Limb (tissue), 2 donors: ENCODE data around the gene KCNQ4.

Source experiments
- DNase-seq, 2 donors: peaks; one replicate each; pipeline ENCODE4 v3.0.0-alpha.2; 2016; ENCODE audit errors: extremely low spot score in 2 of 2

The KCNQ4 gene

GRCh38 chr1:40838980-40839942 is 55.7 kb downstream of the KCNQ4 start:
- DNase-seq: no peak

DNA sequence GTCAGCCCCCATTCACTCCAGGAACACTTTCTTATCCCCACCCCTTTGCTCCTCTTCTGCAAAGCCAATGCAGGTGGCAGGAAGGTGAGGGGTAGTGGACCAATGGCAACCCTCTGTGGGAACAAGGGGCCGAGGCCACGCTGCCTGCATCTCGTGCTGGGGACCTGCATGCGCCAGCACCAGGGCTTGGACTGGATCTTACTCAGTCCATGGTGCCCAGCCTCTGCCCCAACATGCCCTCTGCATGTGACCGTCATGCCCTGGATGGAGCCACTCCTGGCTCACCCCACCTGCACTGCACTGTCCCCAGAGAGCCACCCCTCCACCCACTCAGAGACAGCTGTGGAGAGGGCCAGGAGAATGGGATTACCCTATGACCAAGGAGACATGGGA is 56.4 kb downstream of the KCNQ4 start:
- DNase-seq: no peak

- DNase-seq: no peak
These were observed 57.1 kb downstream of the KCNQ4 start for GRCh38 chr1:40840526-40841323.

- DNase-seq: no peak
These were observed 58.0 kb downstream of the KCNQ4 start for GRCh38 chr1:40841602-40842001.

GRCh38 chr1:40842207-40842606 is 58.6 kb downstream of the KCNQ4 start:
- DNase-seq: no peak

DNA sequence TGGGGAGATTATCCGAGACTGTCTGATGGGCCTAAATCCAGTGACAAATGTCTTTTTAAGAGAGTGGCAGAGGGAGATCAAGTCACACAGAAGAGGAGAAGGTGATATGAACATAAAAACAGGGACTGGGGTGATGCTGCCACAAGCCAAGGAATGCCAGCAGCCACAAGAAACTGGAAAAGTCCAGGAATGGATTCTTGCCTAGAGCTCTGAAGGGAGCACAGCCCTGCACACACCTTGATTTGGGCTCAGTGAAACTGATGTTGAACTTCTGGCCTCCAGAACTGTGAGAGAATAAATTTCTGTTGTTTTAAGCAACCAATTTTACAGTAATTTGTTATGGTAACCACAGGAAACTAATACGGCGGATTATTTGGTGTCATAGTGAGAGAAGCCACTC is 59.1 kb downstream of the KCNQ4 start:
- no peak for DNase-seq

- DNase-seq: peak in 1 of 2 donors; percentile 27
These were observed 60.5 kb downstream of the KCNQ4 start for GRCh38 chr1:40844079-40844478.

DNA sequence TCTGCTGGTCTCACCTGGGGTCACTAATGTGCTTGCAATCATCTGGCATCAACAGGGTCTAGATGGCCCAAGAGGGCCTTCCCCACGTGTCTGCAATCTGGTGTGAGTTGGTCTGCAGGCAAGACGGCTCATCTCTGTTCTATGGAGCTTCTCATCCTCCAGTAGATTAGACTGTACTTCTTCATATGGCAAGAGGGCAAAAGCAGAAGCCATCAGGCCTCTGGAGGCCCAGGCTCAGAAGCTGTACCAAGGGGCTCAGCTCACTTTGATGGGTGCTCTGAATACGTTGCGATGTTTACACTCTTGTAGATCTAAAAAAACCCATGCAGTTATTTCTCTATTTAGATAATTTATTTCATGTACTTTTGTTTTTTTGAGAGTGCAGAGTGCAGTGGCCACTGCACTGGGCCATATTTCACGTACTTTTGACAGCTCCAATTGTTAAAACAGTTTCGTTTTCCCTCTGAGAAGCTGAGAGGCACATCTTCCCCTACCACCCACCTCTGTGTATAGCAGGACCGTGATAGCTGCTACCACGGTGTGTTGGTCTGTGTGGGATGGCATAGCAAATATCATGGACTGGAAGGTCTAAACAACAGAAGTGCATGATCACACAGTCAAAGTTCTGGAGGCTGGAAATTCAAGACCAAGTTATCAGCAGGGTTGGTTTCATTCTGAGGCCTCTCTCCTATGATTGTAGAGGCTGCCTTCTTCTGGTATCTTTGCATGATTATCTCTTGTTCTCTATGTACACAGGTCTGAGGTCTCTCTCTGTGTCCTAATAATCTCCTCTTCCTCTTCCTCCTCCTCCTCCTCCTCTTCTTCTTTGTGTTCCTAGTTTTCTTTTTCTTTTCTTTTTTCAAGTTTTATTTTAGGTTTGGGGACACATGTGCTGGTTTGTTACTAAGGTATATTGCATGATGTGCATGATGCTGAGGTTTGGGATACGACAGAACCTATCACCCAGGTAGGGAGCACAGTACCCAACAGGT is 61.6 kb downstream of the KCNQ4 start:
- DNase-seq: no peak

GRCh38 chr1:40845895-40846294 is 62.3 kb downstream of the KCNQ4 start:
- DNase-seq: no peak

GRCh38 chr1:40847023-40847745 is 63.6 kb downstream of the KCNQ4 start:
- DNase-seq: no peak

GRCh38 chr1:40848530-40849189 is 65.1 kb downstream of the KCNQ4 start:
- peak; percentile 29 to 57 for DNase-seq

DNA sequence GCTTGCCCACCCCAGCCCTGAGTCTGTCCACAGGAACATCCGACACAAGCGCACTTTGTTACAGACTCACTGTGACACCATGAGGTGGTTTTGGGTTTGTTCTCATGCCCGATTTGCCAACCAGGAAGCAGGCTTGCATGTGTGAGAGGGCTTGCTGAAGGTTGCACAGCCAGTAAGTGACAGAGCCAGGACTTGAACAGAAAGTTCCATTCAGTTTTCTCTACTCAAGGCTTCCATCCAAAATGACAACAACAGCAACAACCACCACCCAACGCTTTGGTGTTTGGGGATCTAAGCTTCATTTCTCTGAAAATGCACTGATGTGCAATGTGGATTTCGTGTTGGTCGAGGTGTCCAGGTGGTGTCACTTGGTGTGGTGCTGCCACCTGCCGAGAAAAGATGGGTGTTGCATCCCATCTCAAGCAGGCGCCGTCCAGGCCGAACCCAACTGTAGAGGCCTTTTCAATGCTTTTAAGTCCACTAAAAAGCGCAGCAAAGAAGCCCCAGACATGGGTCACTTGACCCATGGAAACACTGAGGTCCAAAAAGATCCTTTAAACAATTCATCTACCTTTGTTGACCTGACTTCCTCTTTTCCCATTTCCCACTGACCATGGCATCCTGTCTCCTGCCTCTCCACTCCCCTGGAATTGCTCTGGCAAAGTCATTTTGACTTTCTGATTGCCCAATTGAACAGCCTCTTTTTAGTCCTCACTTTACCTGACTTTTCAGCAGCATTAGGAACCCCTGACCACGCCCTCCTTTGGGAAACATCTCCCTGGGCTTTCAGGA is 66.4 kb downstream of the KCNQ4 start:
- peak; percentile 38 to 85 for DNase-seq

DNA sequence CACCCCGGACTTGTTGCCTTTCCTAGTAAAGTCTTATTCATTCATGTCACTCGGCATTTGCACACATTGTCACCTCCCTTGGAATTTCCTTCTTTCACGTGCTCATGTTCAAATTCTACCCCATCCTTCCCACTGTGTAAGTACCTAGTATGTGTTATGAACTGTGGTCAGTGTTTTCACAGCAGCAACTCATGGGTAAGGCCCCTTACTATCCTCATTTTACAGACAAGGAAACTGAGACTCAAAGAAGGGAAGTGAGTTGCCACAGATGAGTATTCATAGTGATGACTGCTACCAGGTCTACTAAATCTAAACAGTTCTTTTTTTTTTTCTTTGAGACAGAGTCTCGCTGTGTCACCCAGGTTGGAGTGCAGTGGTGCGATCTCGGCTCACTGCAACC is 68.1 kb downstream of the KCNQ4 start:
- DNase-seq: no peak

DNA sequence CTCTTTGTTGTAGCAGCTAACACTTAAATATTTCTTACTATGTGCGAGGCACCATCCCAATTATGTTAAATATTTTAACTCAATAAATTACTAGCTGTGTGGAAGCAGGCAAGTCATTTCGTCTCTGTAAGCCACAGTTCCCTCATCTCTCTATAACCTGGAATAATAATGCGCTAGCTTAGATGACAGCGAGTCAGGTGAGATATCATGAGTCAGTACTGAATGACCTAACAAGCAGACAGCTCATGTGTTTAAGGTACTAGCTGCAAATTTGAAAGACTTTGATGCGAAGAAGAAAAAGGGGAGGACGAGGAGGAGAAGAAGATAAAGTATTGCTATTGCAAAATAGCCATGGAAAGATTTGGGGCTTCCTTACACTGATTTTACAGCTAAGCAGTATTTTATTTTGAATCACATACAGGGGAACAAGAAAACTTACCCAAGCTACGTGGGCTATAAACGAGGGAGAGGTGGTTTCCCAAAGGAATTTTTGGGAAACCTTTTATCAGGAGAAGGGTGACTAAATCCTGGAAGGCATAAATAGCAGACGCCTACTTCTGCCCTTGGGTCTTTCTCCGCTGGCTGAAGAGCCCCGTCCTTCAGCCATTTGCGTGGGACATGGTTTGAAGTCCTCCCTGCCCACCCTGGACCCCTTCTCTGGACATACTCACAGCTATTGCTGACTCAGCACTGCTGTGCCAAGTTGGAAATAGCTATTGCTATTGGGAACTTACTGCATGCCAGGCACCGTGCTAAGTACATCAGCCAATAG is 69.7 kb downstream of the KCNQ4 start:
- DNase-seq: no peak

GRCh38 chr1:40853885-40854170 is 70.2 kb downstream of the KCNQ4 start:
- no peak for DNase-seq

GRCh38 chr1:40855513-40855912 is 71.9 kb downstream of the KCNQ4 start:
- no peak for DNase-seq

- DNase-seq: no peak
These were observed 72.5 kb downstream of the KCNQ4 start for GRCh38 chr1:40856116-40856515.

- no peak for DNase-seq
These were observed 73.2 kb downstream of the KCNQ4 start for GRCh38 chr1:40856656-40857302.
